ENCODE measurements around the gene CFAP92.

DNA sequence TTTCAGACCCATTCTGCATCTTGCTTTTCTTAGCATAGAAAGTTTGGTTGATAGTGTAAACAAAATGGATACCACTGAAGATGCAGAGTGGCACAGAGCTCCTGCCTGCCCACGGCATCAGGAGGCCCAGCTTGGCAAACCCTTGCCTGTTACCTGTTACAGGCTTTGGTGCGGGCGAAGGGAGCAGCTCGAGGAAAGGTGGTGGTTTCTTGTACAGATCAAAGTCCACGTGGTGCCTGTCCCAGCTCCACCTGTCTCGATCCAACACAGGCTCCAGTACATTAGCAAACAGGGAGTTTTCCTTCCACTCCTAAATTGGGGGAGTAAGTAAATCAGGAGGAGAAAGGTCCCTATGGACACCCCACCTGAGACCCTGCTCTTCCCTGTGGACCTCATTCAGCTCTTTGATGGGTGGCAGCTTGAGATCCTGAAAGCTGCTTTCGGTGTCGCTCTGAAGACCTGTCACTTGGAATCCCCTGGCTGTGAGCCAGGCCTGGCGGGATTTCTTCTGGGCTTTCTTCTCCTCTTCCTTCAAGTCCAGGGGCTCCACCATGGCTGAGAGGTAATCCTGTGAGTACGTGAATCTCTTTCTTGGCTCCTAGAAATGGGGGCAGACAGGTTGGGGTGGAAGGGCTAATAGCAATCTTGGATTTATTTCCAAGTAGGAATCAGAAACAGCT lies 78.8 kb downstream of the CFAP92 start:
- TF ChIP-seq CTCF (conservative IDR thresholded peaks at IDR 0.05) (no peak), ZFX (IDR thresholded peaks at IDR 0.05) (no peak)
